ENCODE data around the gene RMC1. TPM values are rescaled to one million over a fixed set of nuclear protein-coding genes. Genes with fewer than 3 reads are reported as not detected.

RMC1 gene
- 20.5 and 21.8 TPM in 2 replicates for total RNA-seq (2012; rRNA removed)

DNA sequence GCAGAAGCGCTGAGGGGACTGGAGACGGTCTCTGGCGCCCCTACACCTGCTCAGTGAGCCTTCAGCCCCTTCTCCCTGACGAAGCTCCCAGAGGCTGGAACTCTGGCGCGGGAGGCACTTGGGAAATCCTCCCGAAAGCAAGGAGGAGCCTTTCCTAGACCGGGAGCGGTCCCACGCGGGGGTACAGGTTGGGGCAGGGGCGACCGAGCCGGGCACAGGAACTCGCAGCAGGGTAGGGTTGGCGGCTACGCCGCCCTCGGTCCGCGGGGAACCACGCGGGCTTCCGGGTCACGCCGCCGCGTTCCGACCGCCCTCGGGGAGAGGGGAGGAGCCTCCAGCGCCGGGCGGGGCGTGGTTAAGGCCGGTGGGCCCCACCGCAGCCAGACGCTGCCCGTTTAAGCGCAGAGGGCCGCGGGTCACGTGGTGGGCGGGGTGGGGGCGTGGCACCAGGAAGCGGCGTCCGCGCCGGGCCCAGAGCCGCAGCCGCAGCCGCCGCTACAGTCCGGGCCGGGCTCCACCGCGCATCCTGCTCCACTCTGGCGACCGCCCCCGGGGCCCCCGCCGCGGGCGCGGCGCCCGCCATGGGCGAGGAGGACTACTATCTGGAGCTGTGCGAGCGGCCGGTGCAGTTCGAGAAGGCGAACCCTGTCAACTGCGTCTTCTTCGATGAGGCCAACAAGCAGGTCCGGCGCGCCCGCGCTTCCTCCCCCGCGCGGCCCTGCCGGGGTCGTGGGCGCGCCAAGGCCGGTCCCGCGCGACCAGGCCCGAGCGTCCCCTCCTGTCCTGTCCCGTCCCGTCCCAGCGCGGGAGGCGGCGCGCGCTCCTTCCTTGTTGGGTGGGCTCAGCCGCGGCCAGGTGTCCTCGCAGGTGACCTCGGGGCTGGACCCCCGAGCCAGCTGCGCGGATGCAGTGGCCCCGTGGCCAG is at the start of gene RMC1:
TSS of gene RMC1 (plus strand) at position 474 of the 925 bp plus-strand sequence. CDS start at position 582, 108 bp downstream.
- Histone ChIP-seq H3K4me1 (ENCODE audit: control insufficient read depth, insufficient read depth, low read length) (peaks cover 14% of the 10 kb centered on the region), H3K36me3 (ENCODE audit: insufficient read depth, low read length) (peaks cover 20% of the 10 kb centered on the region), H3K4me2 (ENCODE audit: low read length) (peak within 1 kb of the TSS; percentile 99), H3K9me3 (replicated peaks; ENCODE audit: low read length) (no peaks in the 10 kb centered on the region), H3K27me3 (ENCODE audit: control insufficient read depth, insufficient read depth, low read length) (no peaks in the 10 kb centered on the region), H3K4me3 (ENCODE audit: low read length) (peak within 1 kb of the TSS; percentile 99), H3K9ac (ENCODE audit: low read depth, low read length) (peak within 1 kb of the TSS; percentile 94)

DNA sequence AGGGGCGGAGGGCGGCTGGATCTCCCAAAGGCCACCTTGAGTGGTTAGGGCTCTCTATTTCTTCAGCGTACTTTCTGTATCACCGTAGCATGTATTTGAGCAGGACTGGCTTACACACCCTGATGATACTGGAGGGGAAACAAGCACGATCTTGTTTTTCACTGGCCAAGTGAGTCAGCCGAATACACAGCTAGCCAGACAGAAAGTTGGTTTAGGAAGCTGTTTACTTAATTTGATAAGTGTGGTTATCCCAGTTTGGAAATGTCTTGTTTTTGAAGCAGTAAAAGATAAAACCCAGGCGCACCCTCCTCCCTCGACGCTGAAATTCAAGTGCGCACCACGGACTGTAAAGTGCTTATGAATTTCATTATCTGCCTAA is 49.6 kb upstream of the RMC1 start:
- Histone ChIP-seq H3K9me3 (replicated peaks; ENCODE audit: low read length) (no peaks in the 10 kb centered on the region), H3K27me3 (ENCODE audit: control insufficient read depth, insufficient read depth, low read length) (no peaks in the 10 kb centered on the region), H3K4me2 (ENCODE audit: low read length) (peak overlapping the region; percentile 96), H3K4me3 (ENCODE audit: low read length) (peak overlapping the region; percentile 99), H3K36me3 (ENCODE audit: insufficient read depth, low read length) (peaks cover 14% of the 10 kb centered on the region), H3K9ac (ENCODE audit: low read depth, low read length) (peak overlapping the region; percentile 99), H3K4me1 (ENCODE audit: control insufficient read depth, insufficient read depth, low read length) (peaks cover 16% of the 10 kb centered on the region)

GRCh38 chr18:23456835-23457234 is 46.5 kb upstream of the RMC1 start:
- H3K27me3 ChIP-seq (ENCODE audit: control insufficient read depth, insufficient read depth, low read length), result no peaks in the 10 kb centered on the region
- no peak overlapping the region for H3K4me3 ChIP-seq (ENCODE audit: low read length)
- H3K4me2 ChIP-seq (ENCODE audit: low read length), result no peak overlapping the region
- no peaks in the 10 kb centered on the region for H3K9me3 ChIP-seq (replicated peaks; ENCODE audit: low read length)
- H3K9ac ChIP-seq (ENCODE audit: low read depth, low read length), result no peak overlapping the region
- H3K36me3 ChIP-seq (ENCODE audit: insufficient read depth, low read length), result peaks cover 19% of the 10 kb centered on the region
- H3K4me1 ChIP-seq (ENCODE audit: control insufficient read depth, insufficient read depth, low read length), result peaks cover 20% of the 10 kb centered on the region

DNA sequence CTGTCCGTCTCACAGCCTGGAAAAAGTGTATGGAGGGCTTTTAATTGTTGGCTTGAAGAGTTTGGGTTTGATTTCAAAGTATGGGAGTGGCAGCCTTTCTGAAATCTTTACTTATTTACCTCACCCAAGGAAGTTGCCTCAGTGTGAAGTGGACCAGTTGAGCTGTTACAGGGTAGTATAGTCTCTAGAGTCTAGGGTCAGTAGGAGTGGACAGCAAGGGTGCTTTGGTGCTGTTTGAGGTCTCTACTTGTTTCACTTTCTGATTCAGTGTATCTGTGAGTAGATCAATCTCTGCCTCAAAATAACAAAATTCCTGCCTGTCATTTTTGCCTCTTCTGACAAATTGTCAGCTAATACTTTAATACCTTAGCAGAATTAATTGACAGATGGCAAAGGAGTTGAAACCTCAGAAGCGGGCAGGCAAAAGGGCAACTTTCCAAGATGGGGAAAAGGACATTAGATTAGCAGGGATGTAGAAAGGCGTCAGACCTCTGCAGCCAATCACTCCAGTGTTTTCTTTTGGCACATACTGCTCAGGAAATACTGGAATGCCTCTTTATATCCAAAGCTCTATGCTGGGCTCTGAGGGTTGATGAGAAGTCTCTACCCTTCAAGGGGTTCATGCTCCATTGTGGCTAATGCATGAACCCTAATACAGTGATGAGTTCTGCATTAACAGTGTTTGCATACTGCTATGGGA is 44.3 kb upstream of the RMC1 start:
- H3K4me3 ChIP-seq (ENCODE audit: low read length), result no peak overlapping the region

DNA sequence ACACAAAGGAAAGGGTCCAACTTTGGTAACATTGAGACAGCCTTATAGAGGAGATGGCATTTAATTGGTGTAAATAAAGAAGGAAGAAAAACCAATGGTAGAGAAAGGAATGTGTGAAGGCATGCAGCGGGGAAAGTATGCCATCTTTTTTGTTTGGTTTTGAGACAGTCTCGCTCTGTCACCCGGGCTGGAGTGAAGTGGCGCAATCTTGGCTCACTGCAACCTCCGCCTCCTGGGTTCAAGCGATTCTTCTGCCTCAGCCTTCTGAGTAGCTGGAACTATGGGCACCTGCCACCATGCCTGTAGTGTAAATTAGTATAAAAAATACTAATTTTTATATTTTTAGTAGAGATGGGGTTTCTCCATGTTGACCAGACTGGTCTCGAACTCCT is 43.8 kb upstream of the RMC1 start:
- H3K36me3 ChIP-seq (ENCODE audit: insufficient read depth, low read length), result peaks cover 38% of the 10 kb centered on the region
- no peak overlapping the region for H3K4me3 ChIP-seq (ENCODE audit: low read length)
- H3K9ac ChIP-seq (ENCODE audit: low read depth, low read length), result no peak overlapping the region
- H3K9me3 ChIP-seq (replicated peaks; ENCODE audit: low read length), result no peaks in the 10 kb centered on the region
- H3K27me3 ChIP-seq (ENCODE audit: control insufficient read depth, insufficient read depth, low read length), result no peaks in the 10 kb centered on the region
- H3K4me2 ChIP-seq (ENCODE audit: low read length), result no peak overlapping the region
- H3K4me1 ChIP-seq (ENCODE audit: control insufficient read depth, insufficient read depth, low read length), result peaks cover 10% of the 10 kb centered on the region

More for the DNA sequence above, 44.3 kb upstream of the RMC1 start:
- H3K9me3 ChIP-seq (replicated peaks; ENCODE audit: low read length), result no peaks in the 10 kb centered on the region
- no peaks in the 10 kb centered on the region for H3K27me3 ChIP-seq (ENCODE audit: control insufficient read depth, insufficient read depth, low read length)
- no peak overlapping the region for H3K4me2 ChIP-seq (ENCODE audit: low read length)
- H3K4me1 ChIP-seq (ENCODE audit: control insufficient read depth, insufficient read depth, low read length), result peaks cover 13% of the 10 kb centered on the region
- no peak overlapping the region for H3K9ac ChIP-seq (ENCODE audit: low read depth, low read length)
- H3K36me3 ChIP-seq (ENCODE audit: insufficient read depth, low read length), result peaks cover 33% of the 10 kb centered on the region

GRCh38 chr18:23460285-23461273 is 42.7 kb upstream of the RMC1 start:
- Histone ChIP-seq H3K4me3 (ENCODE audit: low read length) (no peak overlapping the region), H3K9me3 (replicated peaks; ENCODE audit: low read length) (no peaks in the 10 kb centered on the region), H3K9ac (ENCODE audit: low read depth, low read length) (no peak overlapping the region), H3K4me1 (ENCODE audit: control insufficient read depth, insufficient read depth, low read length) (peaks cover 4% of the 10 kb centered on the region), H3K27me3 (ENCODE audit: control insufficient read depth, insufficient read depth, low read length) (no peaks in the 10 kb centered on the region), H3K4me2 (ENCODE audit: low read length) (no peak overlapping the region), H3K36me3 (ENCODE audit: insufficient read depth, low read length) (peaks cover 47% of the 10 kb centered on the region)

DNA sequence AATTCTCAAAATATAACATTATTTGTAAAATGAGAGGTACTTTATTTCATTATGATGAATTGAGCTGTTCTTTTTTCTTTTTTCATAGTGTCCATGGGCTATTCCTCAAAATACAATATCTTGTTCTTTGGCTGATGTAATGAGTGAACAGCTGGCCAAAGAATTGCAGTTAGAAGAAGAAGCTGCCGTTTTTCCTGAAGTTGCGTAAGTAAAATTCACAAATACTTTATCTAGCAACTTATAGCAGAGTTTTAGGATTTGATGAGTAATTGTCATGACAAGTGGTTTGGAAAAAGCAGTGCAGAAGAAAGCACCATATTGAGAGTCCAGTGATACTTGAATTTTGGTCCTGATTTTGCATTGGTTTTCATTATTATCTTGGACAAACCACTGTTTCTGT is 40.4 kb upstream of the RMC1 start:
- H3K4me3 ChIP-seq (ENCODE audit: low read length), result no peak overlapping the region
- H3K9me3 ChIP-seq (replicated peaks; ENCODE audit: low read length), result no peaks in the 10 kb centered on the region
- no peak overlapping the region for H3K9ac ChIP-seq (ENCODE audit: low read depth, low read length)
- no peaks in the 10 kb centered on the region for H3K27me3 ChIP-seq (ENCODE audit: control insufficient read depth, insufficient read depth, low read length)
- no peak overlapping the region for H3K4me2 ChIP-seq (ENCODE audit: low read length)
- peaks cover 4% of the 10 kb centered on the region for H3K4me1 ChIP-seq (ENCODE audit: control insufficient read depth, insufficient read depth, low read length)
- H3K36me3 ChIP-seq (ENCODE audit: insufficient read depth, low read length), result peaks cover 55% of the 10 kb centered on the region

DNA sequence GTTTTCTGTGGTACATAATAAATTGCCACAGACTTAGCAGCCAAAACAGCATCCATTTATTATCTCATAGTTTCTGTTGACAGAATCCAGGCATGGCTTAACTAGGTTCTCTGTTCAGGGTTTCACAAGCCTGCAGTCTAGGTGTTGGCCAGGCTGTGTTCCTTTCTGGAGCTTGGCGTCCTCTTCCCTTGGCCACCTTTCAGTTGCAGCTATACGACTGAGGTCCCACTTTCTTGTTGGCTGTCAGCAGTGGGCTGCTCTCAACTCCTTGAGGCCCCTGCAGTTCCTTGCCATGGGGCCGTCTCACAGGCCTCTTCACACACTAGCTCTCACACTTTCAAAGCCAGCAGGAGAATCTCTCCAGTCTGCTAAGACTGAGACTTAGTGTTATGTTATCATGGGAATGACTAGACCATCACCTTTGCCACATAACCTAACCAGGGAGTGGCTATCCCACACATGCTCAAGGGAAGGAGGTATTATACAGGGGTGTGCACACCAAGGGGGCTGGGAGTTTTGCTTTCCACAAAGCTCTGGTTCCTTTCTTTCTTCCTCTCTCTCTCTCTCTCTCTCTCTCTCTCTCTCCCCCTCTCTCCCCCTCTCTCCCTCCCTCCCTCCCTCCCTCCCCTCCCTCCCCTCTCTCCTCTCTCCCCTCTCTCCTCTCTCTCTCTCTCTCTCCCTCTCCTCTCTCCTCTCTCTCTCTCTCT is 34.4 kb upstream of the RMC1 start:
- Histone ChIP-seq H3K27me3 (ENCODE audit: control insufficient read depth, insufficient read depth, low read length) (no peaks in the 10 kb centered on the region), H3K36me3 (ENCODE audit: insufficient read depth, low read length) (peaks cover 78% of the 10 kb centered on the region), H3K9ac (ENCODE audit: low read depth, low read length) (no peak overlapping the region), H3K9me3 (replicated peaks; ENCODE audit: low read length) (no peaks in the 10 kb centered on the region), H3K4me1 (ENCODE audit: control insufficient read depth, insufficient read depth, low read length) (no peaks in the 10 kb centered on the region), H3K4me3 (ENCODE audit: low read length) (no peak overlapping the region), H3K4me2 (ENCODE audit: low read length) (no peak overlapping the region)

DNA sequence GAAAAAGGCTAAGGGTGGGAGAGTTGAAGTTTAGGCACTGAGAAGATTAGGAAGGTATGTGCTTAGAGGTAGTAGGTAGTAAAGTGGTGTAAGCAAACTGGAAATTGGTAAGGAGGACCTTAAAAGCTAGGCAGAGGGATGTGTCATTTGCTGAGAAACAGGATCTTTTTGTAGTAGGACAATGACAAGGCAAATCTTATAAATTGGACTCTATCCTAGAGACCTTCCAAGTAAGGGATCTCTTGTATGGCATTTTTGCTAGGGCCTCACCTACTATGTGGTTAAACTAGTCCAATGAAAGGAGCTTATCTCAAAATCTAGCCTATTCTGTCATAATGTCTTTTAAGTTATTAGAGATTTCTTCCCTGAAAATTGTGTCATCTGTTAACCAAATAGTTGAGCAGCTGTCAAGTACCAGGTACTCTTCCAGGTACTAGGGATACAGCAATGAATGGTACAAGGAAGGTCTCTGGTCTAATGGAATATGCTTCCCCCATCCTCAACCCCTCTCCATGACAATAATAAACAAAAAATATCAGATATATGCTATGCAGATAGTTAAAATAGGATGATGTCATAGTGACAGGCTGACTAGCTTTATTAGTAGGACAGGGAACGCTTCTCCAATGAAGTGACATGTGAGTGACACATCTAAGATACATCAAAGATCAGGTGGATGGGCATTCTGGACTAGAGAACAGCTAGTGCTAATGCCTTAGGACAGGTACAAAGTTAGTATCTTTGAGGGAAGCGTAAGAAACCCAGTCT is 32.5 kb upstream of the RMC1 start:
- Histone ChIP-seq H3K4me1 (ENCODE audit: control insufficient read depth, insufficient read depth, low read length) (no peaks in the 10 kb centered on the region), H3K4me3 (ENCODE audit: low read length) (no peak overlapping the region), H3K27me3 (ENCODE audit: control insufficient read depth, insufficient read depth, low read length) (no peaks in the 10 kb centered on the region), H3K9me3 (replicated peaks; ENCODE audit: low read length) (no peaks in the 10 kb centered on the region), H3K36me3 (ENCODE audit: insufficient read depth, low read length) (peaks cover 76% of the 10 kb centered on the region), H3K4me2 (ENCODE audit: low read length) (no peak overlapping the region), H3K9ac (ENCODE audit: low read depth, low read length) (no peak overlapping the region)

DNA sequence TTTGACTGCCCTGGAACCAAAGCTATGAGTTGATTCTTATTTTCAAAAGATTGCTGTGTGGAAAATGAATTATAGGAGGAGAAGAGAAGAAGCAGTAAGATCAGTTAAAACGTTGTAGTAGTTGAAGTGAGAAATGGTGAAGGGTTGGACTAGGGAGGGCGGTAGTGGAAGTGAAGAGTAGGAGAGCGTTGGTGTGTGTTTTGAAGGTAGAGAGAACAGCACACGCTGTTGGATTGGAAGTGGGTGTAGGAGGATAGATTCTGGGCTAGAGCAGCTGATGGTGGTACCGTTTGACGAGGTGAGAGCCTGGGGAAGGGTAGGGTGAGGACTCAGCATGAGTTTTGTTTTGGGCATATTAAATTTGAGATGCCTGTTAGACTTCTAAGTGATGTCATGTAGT is 31.8 kb upstream of the RMC1 start:
- Histone ChIP-seq H3K4me3 (ENCODE audit: low read length) (no peak overlapping the region), H3K9me3 (replicated peaks; ENCODE audit: low read length) (no peaks in the 10 kb centered on the region), H3K4me2 (ENCODE audit: low read length) (no peak overlapping the region), H3K9ac (ENCODE audit: low read depth, low read length) (no peak overlapping the region), H3K4me1 (ENCODE audit: control insufficient read depth, insufficient read depth, low read length) (no peaks in the 10 kb centered on the region), H3K36me3 (ENCODE audit: insufficient read depth, low read length) (peaks cover 74% of the 10 kb centered on the region), H3K27me3 (ENCODE audit: control insufficient read depth, insufficient read depth, low read length) (no peaks in the 10 kb centered on the region)
